SK-N-DZ (cell line): ENCODE measurements around the gene MAP2.
A peak's percentile ranks its signal among the peaks of the same experiment; 100 is the strongest.

Source experiments
- DNase-seq: peaks from one replicate; pipeline ENCODE4 v3.0.0-alpha.2; 2015; ENCODE audit warnings: low spot score

Gene MAP2

GRCh38 chr2:209696836-209697711, 273.2 kb downstream of the MAP2 start:
- no peak for DNase-seq

DNA sequence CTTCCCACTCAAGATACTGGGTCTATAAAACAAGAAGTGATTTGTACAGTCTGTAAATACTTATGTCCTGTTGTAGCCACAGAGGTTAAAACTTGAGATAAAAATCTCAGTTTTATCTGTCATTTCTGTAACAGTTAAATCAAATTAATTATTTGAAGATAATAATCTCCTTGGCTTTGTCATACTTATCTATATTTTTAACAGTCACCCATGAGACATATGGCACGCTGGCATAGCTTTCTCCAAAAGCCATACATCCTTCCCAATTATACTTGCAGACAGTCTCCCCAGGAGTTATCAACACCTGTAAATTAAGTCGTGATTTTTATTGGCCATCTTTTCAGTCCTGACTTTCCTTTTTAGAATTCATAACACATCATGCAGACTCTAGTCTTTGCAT, 278.9 kb downstream of the MAP2 start:
- no peak for DNase-seq

- no peak for DNase-seq
Observed at GRCh38 chr2:209713219-209713618, 289.4 kb downstream of the MAP2 start.

- no peak for DNase-seq
Observed at GRCh38 chr2:209719034-209719433, 295.2 kb downstream of the MAP2 start.

DNA sequence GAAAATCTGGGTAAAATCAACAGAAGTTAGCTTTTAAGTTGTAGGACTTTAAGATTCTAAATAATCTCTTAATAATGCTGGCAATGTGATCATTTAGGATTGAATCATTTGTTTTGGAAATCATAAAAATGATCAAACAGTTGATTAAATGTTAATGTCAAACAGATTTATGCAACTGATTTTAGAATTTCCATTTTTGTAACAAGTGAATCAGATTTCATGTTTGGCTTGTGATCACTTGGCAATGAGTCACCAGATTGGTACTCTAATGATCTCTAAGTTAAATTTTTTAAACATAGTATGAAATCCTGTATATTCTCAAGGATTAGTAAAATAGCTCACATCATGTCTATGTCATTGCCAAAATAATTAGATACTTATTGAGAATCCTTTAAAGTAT, 297.6 kb downstream of the MAP2 start:
- no peak for DNase-seq

- DNase-seq: no peak
Observed at GRCh38 chr2:209726311-209726710, 302.5 kb downstream of the MAP2 start.

GRCh38 chr2:209727077-209727476, 303.2 kb downstream of the MAP2 start:
- no peak for DNase-seq

GRCh38 chr2:209734805-209735204, 311.0 kb downstream of the MAP2 start:
- DNase-seq: no peak

- DNase-seq: no peak
Observed at GRCh38 chr2:209741953-209742352, 318.1 kb downstream of the MAP2 start.

DNA sequence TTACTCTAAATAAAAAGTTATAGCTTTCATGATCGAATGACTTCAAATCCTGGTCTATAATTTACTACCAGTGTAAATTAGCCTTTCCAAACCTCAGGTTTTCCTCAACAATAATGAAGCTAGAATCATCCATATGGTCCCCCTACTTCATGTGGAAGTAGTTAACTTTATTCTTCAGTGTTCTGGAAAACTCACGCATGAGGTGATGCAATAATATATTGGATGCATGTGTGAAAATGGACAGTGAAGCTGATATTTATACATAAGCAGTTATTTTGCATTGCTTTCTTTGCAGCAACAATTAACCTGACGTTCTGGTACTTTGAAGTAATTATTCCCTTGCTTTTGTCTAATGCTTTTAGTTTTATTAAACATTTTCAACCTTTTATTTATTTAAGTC, 329.2 kb downstream of the MAP2 start:
- no peak for DNase-seq

DNA sequence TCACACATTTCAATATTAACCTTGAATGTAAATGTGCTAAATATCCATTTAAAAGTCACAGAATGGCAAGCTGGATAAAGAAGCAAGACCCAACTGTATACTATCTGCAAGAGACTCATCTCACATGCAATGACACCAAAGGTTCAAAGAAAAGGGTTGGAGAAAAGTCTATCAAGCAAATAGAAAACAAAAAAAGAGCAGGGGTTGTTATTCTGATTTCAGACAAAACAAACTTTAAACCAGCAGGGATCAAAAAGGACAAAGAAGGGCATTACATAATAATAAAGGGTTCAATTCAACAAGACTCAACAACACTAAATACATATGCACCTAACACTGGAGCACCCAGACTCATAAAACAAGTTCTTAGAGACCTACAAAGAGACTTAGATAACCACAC, 333.3 kb downstream of the MAP2 start:
- no peak for DNase-seq

- no peak for DNase-seq
Observed at GRCh38 chr2:209761566-209761965, 337.7 kb downstream of the MAP2 start.

- no peak for DNase-seq
Observed at GRCh38 chr2:209762563-209762962, 338.7 kb downstream of the MAP2 start.

DNA sequence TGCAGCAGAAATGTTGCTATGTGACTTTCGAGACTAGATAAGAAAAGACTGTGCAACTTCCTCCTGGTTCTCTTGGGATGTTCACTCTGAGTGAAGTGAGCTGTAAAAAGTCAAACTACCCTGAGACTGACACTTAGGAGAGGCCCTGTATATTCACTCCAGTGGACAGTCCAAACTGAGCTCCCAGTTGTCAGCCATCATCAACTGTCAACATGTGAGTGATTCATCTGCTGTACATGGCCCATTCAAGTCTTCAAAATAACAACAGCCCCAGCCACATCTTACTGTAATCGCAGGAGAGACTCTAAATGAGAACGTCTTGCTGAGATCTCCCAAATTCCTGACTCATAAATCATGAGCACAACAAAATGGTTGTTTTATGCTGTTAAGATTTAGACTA, 339.3 kb downstream of the MAP2 start:
- DNase-seq: no peak

- no peak for DNase-seq
Observed at GRCh38 chr2:209766613-209767012, 342.8 kb downstream of the MAP2 start.

GRCh38 chr2:209767316-209767715, 343.5 kb downstream of the MAP2 start:
- no peak for DNase-seq

DNA sequence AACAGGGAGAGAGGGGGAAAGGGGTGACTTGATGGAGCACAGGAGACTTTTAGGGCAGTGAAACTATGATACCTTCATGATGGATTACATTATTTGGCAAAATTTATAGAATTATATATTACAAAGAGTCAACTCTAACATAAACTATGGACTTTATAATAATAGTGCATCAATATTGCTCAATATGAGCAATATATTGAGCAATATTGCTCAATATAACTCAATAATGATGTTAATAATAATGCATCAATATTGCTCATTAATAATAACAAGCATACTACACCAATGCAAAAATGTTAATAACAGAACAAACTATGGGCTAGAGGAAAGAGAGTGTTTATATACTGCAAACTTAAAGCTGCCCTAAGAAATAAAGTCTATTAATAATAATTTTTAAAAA, 344.7 kb downstream of the MAP2 start:
- DNase-seq: no peak

- DNase-seq: peak; percentile 60
Observed at GRCh38 chr2:209771474-209772289, 347.8 kb downstream of the MAP2 start, which contains the start of gene UNC80. Gene UNC80 (plus strand): TSS chr2:209771832. CDS start chr2:209772073, 241 bp downstream.

DNA sequence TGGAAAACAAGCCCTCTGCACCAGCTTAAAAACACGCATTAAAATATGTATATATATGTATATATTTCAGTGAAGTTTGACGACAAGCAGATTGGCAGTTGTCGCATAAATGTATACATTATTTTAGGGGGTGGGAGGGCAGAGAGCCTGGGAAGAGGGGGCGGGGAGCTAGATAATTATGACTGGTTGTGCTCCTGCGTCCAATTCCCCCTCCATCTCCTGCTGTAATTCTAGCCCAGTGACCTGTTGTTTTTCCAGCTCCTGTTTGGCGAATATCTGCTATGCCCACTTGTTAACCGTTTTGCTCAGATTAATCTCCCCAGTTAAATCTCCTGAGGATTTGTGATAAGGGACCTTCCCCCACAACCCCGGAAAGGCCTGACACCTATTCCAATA, 348.4 kb downstream of the MAP2 start:
- peak; percentile 63 for DNase-seq

DNA sequence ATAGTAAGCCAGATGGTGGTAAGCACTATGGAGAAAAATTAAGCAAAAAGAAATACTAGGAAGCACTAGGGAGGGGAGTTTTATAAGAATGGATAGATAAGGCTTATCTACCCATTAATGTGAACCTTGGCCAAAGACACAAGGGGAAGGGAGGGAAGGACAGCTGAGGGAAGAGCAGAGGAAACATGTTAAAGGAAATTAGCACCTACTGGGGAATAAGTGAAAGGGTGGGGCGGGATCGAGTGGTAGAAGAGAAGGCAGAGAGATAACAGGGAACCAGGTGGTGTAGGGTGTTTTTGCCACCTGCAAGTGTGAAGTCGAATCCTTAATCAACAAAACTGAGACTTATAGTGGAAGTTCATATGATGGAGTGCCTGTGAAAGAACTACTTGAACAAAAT, 349.5 kb downstream of the MAP2 start:
- DNase-seq: no peak
